LNCAP (cell line): ENCODE data around the gene SDK1.

Experiments used
- CTCF ChIP-seq: fragments of 450-650 bp; IDR thresholded peaks from 2 replicates; pipeline ENCODE4 v1.5.1; 2017; ENCODE audit warnings: mild to moderate bottlenecking

Gene SDK1

GRCh38 chr7:3425087-3425486 is 124.0 kb downstream of the SDK1 start:
- no peak for TF ChIP-seq CTCF

GRCh38 chr7:3426064-3426463 is 125.0 kb downstream of the SDK1 start:
- TF ChIP-seq CTCF: no peak

GRCh38 chr7:3427957-3428356 is 126.9 kb downstream of the SDK1 start:
- no peak for TF ChIP-seq CTCF

GRCh38 chr7:3429981-3430380 is 128.9 kb downstream of the SDK1 start:
- TF ChIP-seq CTCF: no peak

- TF ChIP-seq CTCF: no peak
These were observed 129.5 kb downstream of the SDK1 start for GRCh38 chr7:3430588-3430987.

- TF ChIP-seq CTCF: no peak
These were observed 130.3 kb downstream of the SDK1 start for GRCh38 chr7:3431306-3431705.

GRCh38 chr7:3432911-3433310 is 131.9 kb downstream of the SDK1 start:
- TF ChIP-seq CTCF: no peak

- no peak for TF ChIP-seq CTCF
These were observed 133.6 kb downstream of the SDK1 start for GRCh38 chr7:3434611-3435010.
